Progenitor cell of endocrine pancreas (in vitro differentiated cells): Measurements from ENCODE around the gene TIMMDC1. TPM values are rescaled to one million over a fixed set of nuclear protein-coding genes. Genes with fewer than 3 reads are reported as not detected.

ENCODE experiments used
- DNase-seq: peaks from one replicate; pipeline ENCODE4 v3.0.0; 2021; ENCODE audit warnings: low spot score; ENCODE audit not compliant: unreplicated experiment
- H3K27ac Mint-ChIP-seq: 2 replicates; pipeline ENCODE4 v1.8.0; 2021; ENCODE audit warnings: mild to moderate bottlenecking, moderate library complexity, mixed read lengths
- H3K27me3 Mint-ChIP-seq: 2 replicates; pipeline ENCODE4 v1.8.0; 2021; ENCODE audit warnings: mixed read lengths
- H3K36me3 Mint-ChIP-seq: 2 replicates; pipeline ENCODE4 v1.8.0; 2022; ENCODE audit warnings: mixed read lengths; ENCODE audit not compliant: insufficient read depth
- H3K4me1 Mint-ChIP-seq: 2 replicates; pipeline ENCODE4 v1.8.0; 2021; ENCODE audit warnings: low read depth, mixed read lengths
- H3K4me3 Mint-ChIP-seq: 2 replicates; pipeline ENCODE4 v1.8.0; 2021; ENCODE audit warnings: low read depth, mild to moderate bottlenecking, moderate library complexity, mixed read lengths
- H3K9me3 Mint-ChIP-seq: 2 replicates; pipeline ENCODE4 v1.8.0; 2021; ENCODE audit warnings: low read depth, mixed read lengths
- CTCF ChIP-seq: fragments of 200-600 bp; sonication (generic); IDR thresholded peaks from one replicate; pipeline ENCODE4 v1.5.0; 2021; ENCODE audit warnings: antibody characterized with exemption, mild to moderate bottlenecking; ENCODE audit not compliant: unreplicated experiment
- total RNA-seq: library from RNA; stranded (reverse); gene quantifications from 2 replicates; pipeline ENCODE4 v1.2.1, GENCODE V29; 2021

TIMMDC1 gene
- total RNA-seq, 1 donor from 2014 or later: 91.1 TPM

- Mint-ChIP-seq H3K9me3 (no peaks in the 10 kb centered on the region), H3K4me3 (no peak overlapping the region), H3K27me3 (no peaks in the 10 kb centered on the region), H3K27ac (no peak overlapping the region), H3K36me3 (no peaks in the 10 kb centered on the region), H3K4me1 (no peaks in the 10 kb centered on the region)
- TF ChIP-seq CTCF: no peak
- no peak for DNase-seq
These were observed 35.9 kb downstream of the TIMMDC1 start for GRCh38 chr3:119534296-119534695.

- H3K4me1 Mint-ChIP-seq: peaks cover under 1% of the 10 kb centered on the region
- no peaks in the 10 kb centered on the region for H3K9me3 Mint-ChIP-seq
- no peak overlapping the region for H3K4me3 Mint-ChIP-seq
- H3K36me3 Mint-ChIP-seq: no peaks in the 10 kb centered on the region
- H3K27ac Mint-ChIP-seq: no peak overlapping the region
- no peaks in the 10 kb centered on the region for H3K27me3 Mint-ChIP-seq
- no peak for DNase-seq
- TF ChIP-seq CTCF: no peak
These were observed 38.4 kb downstream of the TIMMDC1 start for GRCh38 chr3:119536757-119537156.

DNA sequence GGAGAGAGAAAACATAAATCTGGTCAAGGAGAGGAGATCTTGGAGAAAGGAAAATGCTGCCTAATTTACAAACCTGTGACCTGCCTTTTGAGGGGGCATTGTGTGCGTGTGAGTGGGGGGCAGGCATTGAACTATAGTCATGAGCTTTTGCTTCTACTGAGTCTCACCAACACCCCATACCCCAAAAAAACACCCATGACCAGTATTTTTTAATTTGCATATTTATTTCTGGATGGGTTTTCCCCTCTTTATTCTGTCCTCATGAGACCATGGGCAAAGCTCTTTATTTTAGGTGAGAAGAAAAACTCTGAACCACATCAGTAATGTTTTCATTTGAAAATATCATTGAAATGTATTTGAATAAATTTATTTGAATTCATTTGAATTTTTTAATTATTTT is 40.4 kb downstream of the TIMMDC1 start:
- TF ChIP-seq CTCF: no peak
- H3K9me3 Mint-ChIP-seq: no peaks in the 10 kb centered on the region
- H3K27me3 Mint-ChIP-seq: no peaks in the 10 kb centered on the region
- H3K27ac Mint-ChIP-seq: no peak overlapping the region
- H3K4me3 Mint-ChIP-seq: no peak overlapping the region
- H3K36me3 Mint-ChIP-seq: no peaks in the 10 kb centered on the region
- peaks cover 4% of the 10 kb centered on the region for H3K4me1 Mint-ChIP-seq
- no peak for DNase-seq

DNA sequence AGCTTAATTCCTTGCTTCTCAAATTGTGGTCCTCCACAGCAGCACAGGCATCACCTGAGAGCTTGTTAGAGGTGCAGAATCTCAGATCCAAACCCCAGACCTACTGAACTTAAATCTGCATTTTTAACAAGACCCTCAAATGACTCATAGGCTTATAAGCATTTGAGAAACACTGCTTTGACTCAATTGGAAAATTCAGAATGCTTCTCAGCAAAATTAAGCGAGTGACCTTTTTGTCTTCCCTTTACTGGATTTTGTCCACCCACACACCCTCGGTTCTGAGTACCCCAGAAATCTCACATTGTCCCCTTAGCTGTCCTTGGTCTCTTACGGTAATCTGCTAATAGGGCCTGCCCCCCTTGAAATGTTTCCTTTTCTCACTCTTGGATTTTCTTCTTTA is 43.2 kb downstream of the TIMMDC1 start:
- Mint-ChIP-seq H3K27me3 (no peaks in the 10 kb centered on the region), H3K4me3 (no peak overlapping the region), H3K9me3 (no peaks in the 10 kb centered on the region), H3K36me3 (no peaks in the 10 kb centered on the region), H3K4me1 (peaks cover 4% of the 10 kb centered on the region), H3K27ac (no peak overlapping the region)
- no peak for DNase-seq
- TF ChIP-seq CTCF: no peak

DNA sequence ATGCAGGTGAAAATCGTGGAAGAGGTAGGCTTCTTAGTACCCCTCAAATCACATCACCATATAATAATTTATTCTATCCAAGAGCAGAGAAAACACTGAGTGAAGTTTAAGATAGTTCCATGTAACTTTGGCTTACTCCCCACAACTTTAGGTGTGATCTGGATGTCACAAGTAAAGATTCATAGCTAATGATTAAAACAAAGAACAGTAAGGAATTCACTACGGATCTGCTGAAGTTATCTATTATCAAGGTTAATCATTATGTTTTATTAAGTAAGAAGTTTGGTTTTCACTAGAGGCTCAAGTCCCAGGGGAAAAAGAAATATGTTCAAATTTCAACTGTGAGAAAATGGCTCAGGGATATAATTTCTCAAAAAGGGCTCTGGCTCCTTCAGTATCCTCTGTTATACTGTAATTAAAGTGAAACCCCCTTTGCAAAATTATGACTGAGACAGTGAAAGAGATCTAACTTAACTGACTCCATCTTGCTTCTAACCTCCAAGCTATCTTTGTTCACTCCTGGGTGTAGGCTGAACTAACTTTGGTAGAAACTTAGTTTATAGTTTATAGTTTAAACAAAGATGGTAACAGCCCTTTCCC is 43.9 kb downstream of the TIMMDC1 start:
- Mint-ChIP-seq H3K27ac (no peak overlapping the region), H3K4me3 (no peak overlapping the region), H3K4me1 (peaks cover 4% of the 10 kb centered on the region), H3K27me3 (no peaks in the 10 kb centered on the region), H3K36me3 (no peaks in the 10 kb centered on the region), H3K9me3 (no peaks in the 10 kb centered on the region)
- TF ChIP-seq CTCF: no peak
- DNase-seq: no peak
